HepG2 (cell line): ENCODE data around the gene CD180. TPM values are rescaled to one million over a fixed set of nuclear protein-coding genes. Genes with fewer than 3 reads are reported as not detected.

ENCODE experiments used
- BATF2 ChIP-seq: sonication (generic); formaldehyde crosslinking; IDR thresholded peaks from 2 replicates; pipeline ENCODE4 v1.8.0; 2022; ENCODE audit warnings: mild to moderate bottlenecking, missing genetic modification reagents, moderate library complexity
- CENPT ChIP-seq: sonication (generic); formaldehyde crosslinking; IDR thresholded peaks from 2 replicates; pipeline ENCODE4 v1.8.0; 2022; ENCODE audit warnings: low read depth, mild to moderate bottlenecking, moderate library complexity, missing genetic modification reagents
- ETV5 ChIP-seq: IDR thresholded peaks from 2 replicates; pipeline ENCODE4 v1.6.1; 2018; ENCODE audit warnings: missing biosample characterization, missing genetic modification reagents, inconsistent platforms, borderline replicate concordance
- GATAD1 ChIP-seq: IDR thresholded peaks from 2 replicates; pipeline ENCODE4 v1.6.1; 2016; ENCODE audit warnings: missing genetic modification reagents, missing compliant biosample characterization
- HDAC1 ChIP-seq: sonication (generic); formaldehyde crosslinking; IDR thresholded peaks from 2 replicates; pipeline ENCODE4 v1.5.1; 2020; ENCODE audit warnings: mild to moderate bottlenecking, missing genetic modification reagents
- HOXA3 ChIP-seq: sonication (generic); formaldehyde crosslinking; IDR thresholded peaks from 2 replicates; pipeline ENCODE4 v1.5.0; 2020; ENCODE audit warnings: missing genetic modification reagents
- HOXA5 ChIP-seq: sonication (generic); formaldehyde crosslinking; IDR thresholded peaks from 2 replicates; pipeline ENCODE4 v1.4.0; 2020; ENCODE audit warnings: missing genetic modification reagents
- ISL2 ChIP-seq: sonication (generic); formaldehyde crosslinking; IDR thresholded peaks from 2 replicates; pipeline ENCODE4 v1.5.0; 2020; ENCODE audit warnings: missing genetic modification reagents
- JDP2 ChIP-seq: sonication (generic); formaldehyde crosslinking; IDR thresholded peaks from 2 replicates; pipeline ENCODE4 v1.8.1; 2022; ENCODE audit warnings: missing genetic modification reagents, borderline replicate concordance
- KAT2B ChIP-seq: fragments of 150-350 bp; IDR thresholded peaks from 2 replicates; pipeline ENCODE4 v1.6.1; 2014; ENCODE audit warnings: low read depth, low read length, borderline replicate concordance
- MIER3 ChIP-seq: IDR thresholded peaks from 2 replicates; pipeline ENCODE4 v1.6.1; 2016; ENCODE audit warnings: missing compliant biosample characterization, borderline replicate concordance
- MIXL1 ChIP-seq: IDR thresholded peaks from 2 replicates; pipeline ENCODE4 v1.6.1; 2016
- MTA3 ChIP-seq: sonication (generic); formaldehyde crosslinking; IDR thresholded peaks from 2 replicates; pipeline ENCODE4 v1.4.0; 2020; ENCODE audit warnings: missing genetic modification reagents
- MYC ChIP-seq: sonication (generic); formaldehyde crosslinking; IDR thresholded peaks from 2 replicates; pipeline ENCODE4 v1.9.0; 2021; ENCODE audit warnings: missing genetic modification reagents, borderline replicate concordance
- ONECUT2 ChIP-seq: sonication (generic); formaldehyde crosslinking; IDR thresholded peaks from 2 replicates; pipeline ENCODE4 v1.4.0; 2020; ENCODE audit warnings: missing genetic modification reagents
- PBX3 ChIP-seq: sonication (generic); formaldehyde crosslinking; IDR thresholded peaks from 2 replicates; pipeline ENCODE4 v1.8.1; 2023; ENCODE audit warnings: missing genetic modification reagents, inconsistent platforms, borderline replicate concordance
- RFX3 ChIP-seq: IDR thresholded peaks from 2 replicates; pipeline ENCODE4 v1.6.1; 2016; ENCODE audit warnings: missing biosample characterization, missing genetic modification reagents
- SALL2 ChIP-seq: sonication (generic); formaldehyde crosslinking; IDR thresholded peaks from 2 replicates; pipeline ENCODE4 v1.8.1; 2023; ENCODE audit warnings: mild to moderate bottlenecking, missing genetic modification reagents, inconsistent platforms
- SOX13 ChIP-seq, 3 experiments: fragments of 450-650 bp in 1 of 3; sonication (generic) in 1 of 3; formaldehyde crosslinking in 1 of 3; IDR thresholded peaks in 2 of 3; conservative IDR thresholded peaks in 1 of 3; 2 replicates each; pipeline versions ENCODE4 v1.5.0 to v1.6.1; 2016 to 2020; ENCODE audit warnings: antibody characterized with exemption in 1 of 3, mild to moderate bottlenecking in 1 of 3, missing compliant biosample characterization in 1 of 3, missing genetic modification reagents in 1 of 3, moderate library complexity in 1 of 3
- TBX3 ChIP-seq: fragments of 450-650 bp; IDR thresholded peaks from 2 replicates; pipeline ENCODE4 v1.6.1; 2017; ENCODE audit warnings: antibody characterized with exemption, mild to moderate bottlenecking, inconsistent platforms, borderline replicate concordance
- TCF12 ChIP-seq, 2 experiments: fragments of 450-650 bp in 1 of 2; sonication (generic) in 1 of 2; formaldehyde crosslinking in 1 of 2; IDR thresholded peaks; 2 replicates each; pipeline versions ENCODE4 v1.6.1 to v1.8.0; 2017 to 2022; ENCODE audit warnings: antibody characterized with exemption in 1 of 2, mild to moderate bottlenecking in 1 of 2, missing genetic modification reagents in 1 of 2, moderate library complexity in 1 of 2
- ZGPAT ChIP-seq: IDR thresholded peaks from 2 replicates; pipeline ENCODE4 v1.6.1; 2016; ENCODE audit warnings: mild to moderate bottlenecking
- ZMYM4 ChIP-seq: sonication (generic); formaldehyde crosslinking; IDR thresholded peaks from 2 replicates; pipeline ENCODE4 v1.8.1; 2023; ENCODE audit warnings: mild to moderate bottlenecking, missing genetic modification reagents
- ZNF124 ChIP-seq: sonication (generic); formaldehyde crosslinking; IDR thresholded peaks from 2 replicates; pipeline ENCODE4 v1.4.0; 2020; ENCODE audit warnings: missing genetic modification reagents
- ZNF263 ChIP-seq: sonication (generic); formaldehyde crosslinking; IDR thresholded peaks from 2 replicates; pipeline ENCODE4 v1.4.0; 2020; ENCODE audit warnings: missing genetic modification reagents
- ZNF335 ChIP-seq: sonication (generic); formaldehyde crosslinking; IDR thresholded peaks from 2 replicates; pipeline ENCODE4 v1.4.0; 2020; ENCODE audit warnings: missing genetic modification reagents
- ZNF569 ChIP-seq: sonication (generic); formaldehyde crosslinking; IDR thresholded peaks from 2 replicates; pipeline ENCODE4 v1.5.0; 2020; ENCODE audit warnings: mild to moderate bottlenecking, missing genetic modification reagents, moderate library complexity, borderline replicate concordance
- ZNF644 ChIP-seq: IDR thresholded peaks from 2 replicates; pipeline ENCODE4 v1.6.1; 2016; ENCODE audit warnings: low read depth
- ZNF713 ChIP-seq: sonication (generic); formaldehyde crosslinking; IDR thresholded peaks from 2 replicates; pipeline ENCODE4 v1.4.0; 2020; ENCODE audit warnings: mild to moderate bottlenecking, missing genetic modification reagents
- ZNF883 ChIP-seq: sonication (generic); formaldehyde crosslinking; IDR thresholded peaks from 2 replicates; pipeline ENCODE4 v1.5.1; 2020; ENCODE audit warnings: mild to moderate bottlenecking, missing genetic modification reagents; ENCODE audit errors: not compliant biosample characterization
- polyA plus RNA-seq, 8 experiments: library from polyadenylated mRNA; depleted of rRNA in 3 of 8; stranded (reverse) in 7 of 8; unstranded in 1 of 8; fragments of >200 nt; fragmentation: Illumina TruSeq in 4 of 8; extraction: Trizol in 4 of 8; gene quantifications; 2 replicates each; pipeline versions ENCODE4 v1.2.1 to v1.2.3, GENCODE V29; 2011 to 2016; ENCODE audit warnings: low read depth in 4 of 8, missing spikeins in 1 of 8, mixed read lengths in 1 of 8; ENCODE audit not compliant: insufficient read depth in 1 of 8
- total RNA-seq, 5 experiments: library from RNA; depleted of rRNA; stranded (reverse); fragments of >200 nt; fragmentation: Illumina TruSeq; extraction: Trizol; gene quantifications; 2 replicates each; pipeline ENCODE4 v1.2.3, GENCODE V29; 2016; ENCODE audit warnings: low read depth in 1 of 5

The CD180 gene
- total and polyA plus RNA-seq, 2 of the 13 experiments (the other 11 are each of a cell fraction or from before 2014, with no cell fraction given), result not detected

- TF ChIP-seq ZNF883 (CRISPR knock-in tag) (no peak), TCF12 (IDR thresholded peaks at IDR 0.05) (no peak), TCF12 (CRISPR knock-in tag; IDR thresholded peaks at IDR 0.05) (no peak), ZNF124 (CRISPR knock-in tag) (0 out of 2 replicates have a peak, but pooled peaks have one; percentile 33), MTA3 (no peak), ETV5 (CRISPR knock-in tag) (no peak; the same call in 1 of the 2 replicates), ZMYM4 (CRISPR knock-in tag) (peak; percentile 41; the same call in 1 of the 2 replicates), HDAC1 (CRISPR knock-in tag) (peak; percentile 85), BATF2 (CRISPR knock-in tag) (no peak), GATAD1 (CRISPR knock-in tag) (no peak), ZGPAT (CRISPR knock-in tag) (peak; percentile 56; the same call in 1 of the 2 replicates), PBX3 (CRISPR knock-in tag) (no peak), SALL2 (no peak; the same call in 1 of the 2 replicates), ZNF569 (no peak), ZNF335 (CRISPR knock-in tag) (peak; percentile 36; the same call in 1 of the 2 replicates), JDP2 (CRISPR knock-in tag) (no peak), MYC (CRISPR knock-in tag) (no peak), ISL2 (CRISPR knock-in tag) (peak; percentile 85), MIER3 (CRISPR knock-in tag) (peak; percentile 67; the same call in 1 of the 2 replicates), ZNF644 (CRISPR knock-in tag) (peak; percentile 53; the same call in 1 of the 2 replicates), RFX3 (no peak), SOX13 (IDR thresholded peaks at IDR 0.05) (no peak), SOX13 (CRISPR knock-in tag; conservative IDR thresholded peaks at IDR 0.05 in 1 of 2, IDR thresholded peaks at IDR 0.05 in 1 of 2) (peak in 1 of 2 experiments; percentile 73; a peak in 2 of 4 replicates), KAT2B (no peak), HOXA3 (0 out of 2 replicates have a peak, but pooled peaks have one; percentile 33), ONECUT2 (CRISPR knock-in tag) (peak; percentile 75), ZNF263 (CRISPR knock-in tag) (no peak), ZNF713 (CRISPR knock-in tag) (no peak), CENPT (CRISPR knock-in tag) (no peak), TBX3 (peak; percentile 35; the same call in 1 of the 2 replicates), MIXL1 (CRISPR knock-in tag) (peak; percentile 81), HOXA5 (CRISPR knock-in tag) (peak; percentile 45; the same call in 1 of the 2 replicates)
Observed at GRCh38 chr5:67144183-67144639, 52.4 kb downstream of the CD180 start (continued).
